Liver (tissue), 3 donors: ENCODE results near the gene POLR3GL.

Source experiments
- ATF3 ChIP-seq: IDR thresholded peaks from 2 replicates; pipeline ENCODE4 v1.6.1; 2016; ENCODE audit warnings: antibody characterized with exemption
- CTCF ChIP-seq: fragments of 150-350 bp; IDR thresholded peaks from 2 replicates; pipeline ENCODE4 v1.5.1; 2017; ENCODE audit warnings: improper control_type of control experiment, low read depth, low read length; ENCODE audit not compliant: missing input control
- EGR1 ChIP-seq, 2 donors: IDR thresholded peaks; 2 replicates each; pipeline ENCODE4 v1.6.1; 2016 to 2018; ENCODE audit warnings: antibody characterized with exemption in 2 of 2, low read depth in 2 of 2
- JUND ChIP-seq, 2 donors: IDR thresholded peaks; 2 replicates each; pipeline ENCODE4 v1.6.1; 2016; ENCODE audit warnings: antibody characterized with exemption in 2 of 2
- MAX ChIP-seq: IDR thresholded peaks from 2 replicates; pipeline ENCODE4 v1.6.1; 2016; ENCODE audit warnings: antibody characterized with exemption
- REST ChIP-seq: IDR thresholded peaks from 2 replicates; pipeline ENCODE4 v1.6.1; 2016; ENCODE audit warnings: antibody characterized with exemption, mild to moderate bottlenecking
- TAF1 ChIP-seq: conservative IDR thresholded peaks from 2 replicates; pipeline ENCODE4 v1.6.1; 2016; ENCODE audit warnings: antibody characterized with exemption, mild to moderate bottlenecking
- ZBTB33 ChIP-seq: IDR thresholded peaks from 2 replicates; pipeline ENCODE4 v1.6.1; 2016; ENCODE audit warnings: antibody characterized with exemption
- donor health status: healthy.
- donor health status: healthy.

- TF ChIP-seq TAF1 (peak; percentile 81), CTCF (no peak), ZBTB33 (peak; percentile 10), EGR1 (IDR thresholded peaks at IDR 0.05; ENCODE audit: low read depth in 2 of 2) (no peak), REST (peak; percentile 82), JUND (IDR thresholded peaks at IDR 0.05) (peak; percentile 14 to 64), MAX (peak; percentile 26), ATF3 (peak; percentile 43)
These were observed at the start of gene POLR3GL, which contains the start of gene ANKRD34A for GRCh38 chr1:145964328-145965118.
